T47D (cell line): ENCODE results near the gene FAM83E.
"Not testable (repeated sequence)": the region's sequence is repeated elsewhere in the genome, so short reads cannot be mapped to it uniquely, and the experiment has no call there.

Experiments
- DNase-seq, 2 experiments: peaks; one replicate each; pipeline versions ENCODE4 v3.0.0 to v3.0.0-alpha.2; 2011 to 2012; ENCODE audit warnings: low read depth in 1 of 2, low spot score in 1 of 2
- JUND ChIP-seq: IDR thresholded peaks from 2 replicates; pipeline ENCODE4 v1.6.1; 2012; ENCODE audit warnings: low read depth
- in situ Hi-C: cut with HindIII; loops from 2 replicates; pipeline ENCODE4 v1.10.0; 2016; ENCODE audit warnings: low sequenced_read_pairs, low pct_unique_long_range_greater_than_20kb

The FAM83E gene

GRCh38 chr19:48614436-48615230 lies at the start of gene FAM83E:
Gene FAM83E (minus strand): TSS chr19:48615076. CDS start chr19:48613372, 1,704 bp downstream.
- peak in 1 of 2 experiments; percentile 47 for DNase-seq
- TF ChIP-seq JUND, result no peak
- in situ Hi-C loops, result no loop called here

DNA sequence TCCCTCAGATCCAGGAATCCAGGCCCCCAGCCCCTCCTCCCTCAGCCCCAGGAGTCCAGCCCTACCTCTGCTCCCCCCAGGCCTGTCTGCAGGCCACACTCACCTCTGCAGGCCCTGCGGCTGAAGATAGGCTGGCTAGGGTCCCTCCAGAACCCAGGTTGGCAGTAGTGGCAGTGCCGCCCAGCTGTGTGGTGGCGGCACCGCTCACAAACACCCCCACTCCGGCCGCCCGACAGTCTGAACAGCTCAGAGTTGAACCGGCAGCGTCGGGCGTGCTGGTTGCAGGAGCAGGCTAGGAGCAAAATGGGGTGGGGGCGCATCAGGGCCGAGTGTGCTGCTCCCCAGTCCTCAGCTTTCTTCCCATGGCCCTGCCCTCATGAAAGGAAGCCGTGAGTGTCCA lies 49.6 kb upstream of the FAM83E start:
- no peak for DNase-seq
- in situ Hi-C loops, result no loop called here
- no peak for TF ChIP-seq JUND

GRCh38 chr19:48663667-48664066 lies 48.8 kb upstream of the FAM83E start:
- in situ Hi-C loops, result no loop called here
- no peak for DNase-seq
- no peak for TF ChIP-seq JUND

DNA sequence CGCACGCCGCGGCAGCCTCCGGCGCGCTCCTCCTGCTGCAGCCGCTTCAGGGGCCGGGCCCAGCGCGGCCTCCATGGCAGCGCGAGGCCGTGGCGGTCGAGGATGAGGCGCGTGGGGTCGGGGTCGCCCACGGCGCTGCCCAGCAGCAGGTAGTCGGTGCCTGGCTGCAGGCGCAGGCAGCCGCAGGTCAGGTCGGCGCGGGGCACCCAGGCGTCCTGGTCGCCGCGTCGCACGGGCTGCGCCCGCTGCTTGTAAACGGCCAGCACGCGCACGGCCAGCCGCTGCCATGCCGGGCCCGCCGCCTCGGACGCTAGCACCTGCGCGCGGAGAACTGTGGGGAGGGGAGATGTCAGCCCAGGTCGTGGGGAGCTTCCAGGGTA lies 46.8 kb upstream of the FAM83E start:
- TF ChIP-seq JUND, result no peak
- no peak for DNase-seq
- in situ Hi-C loops, result no loop called here

DNA sequence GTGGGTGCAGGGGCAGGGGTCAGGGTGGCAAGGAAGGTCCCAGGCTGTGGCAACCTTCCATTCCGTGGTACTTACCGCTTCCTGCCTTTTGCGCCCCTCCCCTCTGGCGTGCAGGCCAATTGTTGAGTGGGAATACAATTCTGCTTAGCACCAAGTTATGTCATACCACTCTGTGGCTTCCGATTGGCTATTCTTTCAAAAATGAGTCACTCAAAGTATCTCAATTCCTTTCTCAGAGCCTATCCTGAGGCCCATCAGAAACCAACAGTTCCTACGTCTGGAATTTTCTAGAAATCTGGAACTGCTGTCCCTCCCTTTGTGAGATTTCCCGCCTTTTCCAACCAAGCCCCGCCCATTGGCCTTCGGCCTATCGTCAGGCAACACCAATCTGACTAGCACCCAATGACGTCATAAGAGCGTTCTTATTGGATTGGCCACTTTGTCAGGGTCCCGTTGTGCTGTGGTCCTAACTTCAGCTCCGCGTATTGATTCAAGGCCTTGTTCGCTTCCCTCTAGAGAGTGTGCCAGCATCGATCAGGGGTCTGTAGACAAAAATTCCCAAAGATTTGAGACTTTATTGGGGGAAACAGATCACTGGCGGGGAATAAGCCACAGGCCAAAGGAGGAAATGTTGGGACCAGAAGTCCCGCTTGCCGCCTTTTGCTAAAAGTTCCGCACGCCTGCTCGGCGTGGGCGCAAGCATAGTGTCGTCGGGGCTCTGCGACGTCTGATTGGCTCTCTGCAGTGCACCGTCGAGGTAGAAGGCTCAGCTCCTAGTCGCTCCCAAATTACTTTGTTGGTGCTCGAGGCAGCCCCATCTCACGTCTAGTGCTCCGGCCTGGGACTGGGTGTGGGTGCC lies 46.2 kb upstream of the FAM83E start:
- in situ Hi-C loops, result no loop called here
- DNase-seq, result peak; percentile 89 to 91
- no peak for TF ChIP-seq JUND

DNA sequence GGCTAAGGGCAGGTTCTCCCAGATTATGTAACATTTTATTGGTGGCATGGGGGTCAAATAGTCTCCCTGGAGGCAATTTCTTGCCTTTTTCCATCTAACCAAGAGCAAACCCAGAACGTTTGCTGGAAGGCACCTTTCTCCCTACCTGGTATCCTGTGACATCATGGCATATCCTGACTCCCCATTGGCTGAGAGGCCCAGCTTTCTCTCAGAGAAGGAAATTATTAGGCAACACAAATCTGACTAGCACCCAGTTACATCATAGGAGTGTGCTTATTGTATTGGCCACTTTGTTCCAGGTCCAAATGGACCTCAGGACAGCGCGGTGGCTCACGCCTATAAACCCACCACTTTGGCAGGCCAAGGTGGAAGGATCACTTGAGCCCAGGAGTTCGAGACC lies 44.9 kb upstream of the FAM83E start:
- no peak for TF ChIP-seq JUND
- peak; percentile 90 for DNase-seq
- in situ Hi-C loops, result no loop called here

DNA sequence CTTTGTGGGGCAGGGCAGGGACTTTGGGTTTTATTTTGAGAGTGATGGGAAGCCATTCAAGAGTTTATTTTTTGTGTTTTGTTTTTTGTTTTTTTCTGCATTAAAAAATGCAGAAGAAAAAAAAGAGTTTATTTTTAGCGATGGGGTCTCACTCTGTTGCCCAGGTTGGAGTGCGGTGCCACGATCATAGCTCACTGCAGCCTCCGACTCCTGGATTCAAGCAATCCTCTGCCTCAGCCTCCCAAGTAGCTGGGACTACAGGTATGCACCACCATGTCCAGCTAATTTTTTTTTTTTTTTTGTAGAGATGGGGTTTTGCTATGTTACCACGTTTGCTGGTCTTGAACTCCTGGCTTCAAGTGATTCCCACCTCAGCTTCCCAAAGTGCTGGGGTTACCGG lies 43.6 kb upstream of the FAM83E start:
- no peak for DNase-seq
- in situ Hi-C loops, result no loop called here
- TF ChIP-seq JUND, result no peak

DNA sequence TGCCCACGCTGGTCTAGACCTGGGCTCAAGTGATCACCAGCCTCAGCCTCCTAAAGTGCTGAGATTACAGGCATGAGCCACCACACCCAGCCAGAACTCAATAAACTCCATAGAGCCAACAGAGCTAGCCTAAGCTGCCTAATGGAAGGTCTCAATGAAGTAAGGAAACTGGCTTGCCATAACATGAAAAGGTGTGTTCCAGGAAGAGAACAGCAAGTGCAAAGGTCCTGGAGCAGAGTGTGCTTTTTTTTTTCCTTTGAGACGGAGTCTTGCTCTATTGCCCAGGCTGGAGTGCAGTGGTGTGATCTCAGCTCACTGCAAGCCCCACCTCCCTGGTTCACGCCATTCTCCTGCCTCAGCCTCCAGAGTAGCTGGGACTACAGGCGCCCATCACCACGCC lies 43.0 kb upstream of the FAM83E start:
- in situ Hi-C loops, result not testable (repeated sequence)

DNA sequence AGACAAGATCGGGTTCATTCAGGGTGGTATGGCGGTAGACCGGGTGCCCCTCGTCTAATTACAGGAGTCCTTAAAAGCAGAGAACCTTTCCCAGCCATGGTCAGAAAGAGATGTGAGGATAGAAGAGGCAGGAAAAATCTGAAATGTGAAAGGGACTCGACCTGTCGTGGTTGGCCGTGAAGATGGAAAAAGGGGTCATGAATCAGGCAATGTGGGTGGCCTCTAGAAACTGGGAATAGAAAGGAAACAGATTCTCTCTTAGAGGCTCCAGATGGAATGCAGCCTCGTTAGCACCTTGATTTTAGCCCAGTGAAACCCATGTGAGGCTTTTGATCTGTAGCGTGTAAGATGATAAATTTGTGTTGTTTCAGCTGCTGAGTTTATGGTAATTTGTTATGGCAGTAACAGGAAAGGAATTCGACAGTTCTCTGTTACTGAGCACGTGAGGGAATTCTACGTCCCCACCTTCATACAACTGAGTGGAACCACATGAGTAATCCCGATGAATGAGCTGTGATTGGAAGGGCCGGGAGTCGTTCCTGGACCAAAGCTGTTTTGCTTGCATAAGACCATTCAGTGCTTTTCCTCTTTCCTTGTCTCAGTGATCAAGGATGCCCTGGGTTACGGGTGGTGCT lies 42.1 kb upstream of the FAM83E start:
- in situ Hi-C loops, result no loop called here
- TF ChIP-seq JUND, result no peak
- DNase-seq, result no peak

More for the DNA sequence above, 43.0 kb upstream of the FAM83E start:
- not testable (repeated sequence) for DNase-seq

DNA sequence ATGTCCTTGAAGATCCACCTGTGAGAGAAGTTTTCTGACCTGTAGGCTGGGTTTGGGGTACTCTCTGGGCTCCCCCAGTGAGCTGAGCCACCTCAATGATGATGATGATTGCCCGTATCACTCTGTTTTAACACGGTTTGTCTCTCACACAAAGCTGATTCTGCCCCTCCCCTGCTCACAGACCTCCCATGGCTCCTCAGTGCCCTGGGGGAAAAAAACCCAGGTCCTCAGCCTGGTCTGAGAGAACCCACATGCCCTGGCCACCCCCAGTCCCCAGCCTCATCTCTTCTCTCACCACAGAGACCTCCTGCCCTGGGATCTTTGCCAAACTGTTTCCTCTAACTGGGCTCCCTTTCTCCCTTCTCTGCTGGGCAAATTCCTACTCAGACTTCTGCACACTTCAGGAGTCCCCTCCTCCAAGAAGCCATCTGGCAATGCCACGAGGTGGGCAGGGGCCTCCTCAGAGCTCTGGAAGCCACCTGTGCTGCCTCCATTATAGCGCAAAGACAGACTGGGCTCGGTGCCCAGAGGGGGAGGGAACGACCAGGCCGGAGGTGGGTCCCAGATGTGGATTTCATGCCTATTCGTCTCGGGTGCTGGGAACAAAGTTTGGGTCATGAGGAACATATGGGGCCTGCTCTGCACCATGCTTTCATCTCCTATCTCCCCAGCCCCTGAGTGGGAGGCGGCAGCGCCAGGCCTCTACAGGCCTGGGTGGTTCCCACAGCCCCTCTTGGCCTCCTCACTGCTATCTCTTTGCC lies 39.6 kb upstream of the FAM83E start:
- in situ Hi-C loops, result no loop called here
- DNase-seq, result no peak
- no peak for TF ChIP-seq JUND

DNA sequence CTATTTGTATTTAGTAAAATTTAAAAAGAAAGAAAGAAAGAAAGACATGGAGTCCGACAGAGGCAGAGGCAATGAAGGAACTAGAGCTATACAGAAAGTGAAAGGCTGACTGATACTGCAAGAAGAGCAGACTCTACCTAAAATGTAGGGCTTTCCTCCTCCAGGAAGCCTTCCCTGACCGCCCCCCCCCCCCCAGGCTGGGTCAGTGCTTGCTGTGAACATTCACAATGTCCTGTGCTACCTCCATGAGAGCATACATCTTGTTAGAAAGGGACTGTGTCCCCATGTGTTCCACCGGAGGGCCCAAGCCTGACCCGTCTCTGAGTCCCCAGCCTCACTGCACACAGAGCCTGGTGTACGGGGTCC lies 36.8 kb upstream of the FAM83E start:
- DNase-seq, result no peak
- no peak for TF ChIP-seq JUND
- in situ Hi-C loops, result no loop called here

DNA sequence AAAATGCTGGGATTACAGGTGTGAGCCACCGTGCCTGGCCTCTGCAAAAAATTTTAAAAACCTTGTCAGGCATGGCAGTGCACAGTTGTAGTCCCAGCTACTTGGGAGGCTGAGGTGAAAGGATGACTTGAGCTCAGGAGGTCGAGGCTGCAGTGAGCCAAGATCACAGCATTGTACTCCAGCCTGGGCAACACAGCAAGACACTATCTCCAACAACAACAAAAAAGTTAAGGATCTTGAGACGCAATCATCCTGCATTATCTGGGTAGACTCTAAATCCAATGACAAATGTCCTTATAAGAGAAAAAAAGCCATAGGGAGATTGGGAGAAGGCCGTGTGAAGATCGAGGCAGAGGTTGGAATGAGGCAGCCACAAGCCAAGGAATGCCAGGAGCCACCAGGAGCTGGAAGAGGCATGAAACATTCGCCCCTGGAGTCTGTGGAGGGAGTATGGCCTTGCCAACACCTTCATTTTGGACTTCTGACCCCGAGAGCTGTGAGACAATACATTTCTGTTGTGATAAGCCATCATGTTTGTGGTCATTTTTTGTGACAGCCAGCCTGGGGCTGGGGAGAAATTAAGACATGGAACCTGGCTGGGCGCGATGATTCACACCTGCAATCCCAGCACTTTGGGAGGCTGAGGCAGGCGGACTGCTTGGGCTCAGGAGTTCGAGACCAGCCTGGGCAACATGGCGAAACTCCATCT lies 36.3 kb upstream of the FAM83E start:
- in situ Hi-C loops, result no loop called here
- no peak for TF ChIP-seq JUND

More for the DNA sequence above, 36.3 kb upstream of the FAM83E start:
- no peak for DNase-seq
